Astrocyte (in vitro differentiated cells and primary cell): ENCODE measurements around the gene SLC10A3.

ENCODE experiments used
- EZH2 ChIP-seq: IDR thresholded peaks from 2 replicates; pipeline ENCODE4 v1.6.1; 2012; ENCODE audit warnings: mild to moderate bottlenecking, low read length, inconsistent platforms; ENCODE audit not compliant: insufficient read depth
- TF ChIP-seq, protein P1 (sequence below): IDR thresholded peaks from 2 replicates; pipeline ENCODE4 v1.5.1; 2011; ENCODE audit warnings: low read depth, mild to moderate bottlenecking, inconsistent platforms, low read length, moderate library complexity; ENCODE audit not compliant: insufficient read depth

DNA sequence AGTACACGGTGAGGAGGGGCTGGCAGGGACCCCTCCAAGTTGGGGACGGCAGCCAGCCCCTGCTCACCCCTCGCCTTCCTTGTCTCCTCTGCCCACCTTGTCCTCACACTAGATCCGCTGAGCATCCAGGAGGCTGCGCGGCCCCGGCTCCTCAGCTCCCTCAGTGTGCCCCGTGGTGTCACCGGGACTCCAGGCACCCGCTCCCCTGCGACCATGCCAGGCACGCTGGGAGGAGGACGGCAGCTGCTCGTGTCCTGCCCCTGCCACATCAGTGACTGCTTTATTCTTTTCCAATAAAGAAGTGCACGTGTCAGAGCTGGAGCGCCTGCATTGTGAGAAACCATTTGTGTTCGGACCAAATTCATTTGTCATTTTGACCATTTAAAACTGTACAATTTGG, 40.1 kb downstream of the SLC10A3 start:
- TF ChIP-seq, protein P1, sequence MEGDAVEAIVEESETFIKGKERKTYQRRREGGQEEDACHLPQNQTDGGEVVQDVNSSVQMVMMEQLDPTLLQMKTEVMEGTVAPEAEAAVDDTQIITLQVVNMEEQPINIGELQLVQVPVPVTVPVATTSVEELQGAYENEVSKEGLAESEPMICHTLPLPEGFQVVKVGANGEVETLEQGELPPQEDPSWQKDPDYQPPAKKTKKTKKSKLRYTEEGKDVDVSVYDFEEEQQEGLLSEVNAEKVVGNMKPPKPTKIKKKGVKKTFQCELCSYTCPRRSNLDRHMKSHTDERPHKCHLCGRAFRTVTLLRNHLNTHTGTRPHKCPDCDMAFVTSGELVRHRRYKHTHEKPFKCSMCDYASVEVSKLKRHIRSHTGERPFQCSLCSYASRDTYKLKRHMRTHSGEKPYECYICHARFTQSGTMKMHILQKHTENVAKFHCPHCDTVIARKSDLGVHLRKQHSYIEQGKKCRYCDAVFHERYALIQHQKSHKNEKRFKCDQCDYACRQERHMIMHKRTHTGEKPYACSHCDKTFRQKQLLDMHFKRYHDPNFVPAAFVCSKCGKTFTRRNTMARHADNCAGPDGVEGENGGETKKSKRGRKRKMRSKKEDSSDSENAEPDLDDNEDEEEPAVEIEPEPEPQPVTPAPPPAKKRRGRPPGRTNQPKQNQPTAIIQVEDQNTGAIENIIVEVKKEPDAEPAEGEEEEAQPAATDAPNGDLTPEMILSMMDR, result no peak
- TF ChIP-seq EZH2, result no peak
